DMS 273 (cell line): ENCODE measurements around the gene TSC22D1.
A peak's percentile ranks its signal among the peaks of the same experiment; 100 is the strongest.

Experiments
- DNase-seq: peaks from one replicate; lab custom pipeline; 2025; ENCODE audit not compliant: unreplicated experiment; lab: John Stamatoyannopoulos, UW

The TSC22D1 gene

DNA sequence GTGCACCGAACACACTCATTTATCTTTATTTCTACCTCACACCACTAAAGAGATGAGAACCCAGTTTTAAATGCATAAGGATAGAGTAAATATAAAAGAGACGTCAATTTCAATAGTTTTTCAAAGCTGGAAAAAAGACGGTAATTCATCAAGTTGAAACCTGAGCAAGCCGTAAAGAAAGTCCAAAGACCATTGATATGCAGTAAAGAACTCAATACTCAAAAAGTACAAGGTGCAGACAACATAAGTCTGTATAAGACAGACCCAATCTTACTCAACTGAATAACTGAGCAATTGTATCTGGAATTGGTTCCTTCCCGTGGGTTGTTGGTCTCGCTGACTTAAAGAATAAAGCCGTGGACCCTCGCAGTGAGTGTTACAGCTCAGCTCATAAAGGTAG, 120.4 kb downstream of the TSC22D1 start:
- DNase-seq = no peak

DNA sequence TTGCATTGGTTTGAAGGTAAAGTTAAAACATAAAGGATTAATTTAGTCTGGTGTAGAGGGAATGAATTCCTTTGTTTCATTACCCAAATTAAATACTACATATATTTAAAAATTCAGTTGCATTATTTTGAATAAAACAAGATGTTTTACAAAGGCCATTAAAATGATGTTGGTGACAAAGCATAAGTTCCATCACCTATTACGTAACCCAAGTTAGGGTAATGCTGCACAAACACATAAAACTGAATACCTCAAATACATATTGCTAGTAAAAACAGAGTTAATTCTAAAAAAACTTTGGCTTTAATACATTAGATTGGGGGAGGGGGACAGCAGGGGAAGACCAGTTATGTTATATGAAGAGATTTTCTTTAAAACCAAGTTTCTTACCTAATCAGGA, 122.2 kb downstream of the TSC22D1 start:
- no peak for DNase-seq

DNA sequence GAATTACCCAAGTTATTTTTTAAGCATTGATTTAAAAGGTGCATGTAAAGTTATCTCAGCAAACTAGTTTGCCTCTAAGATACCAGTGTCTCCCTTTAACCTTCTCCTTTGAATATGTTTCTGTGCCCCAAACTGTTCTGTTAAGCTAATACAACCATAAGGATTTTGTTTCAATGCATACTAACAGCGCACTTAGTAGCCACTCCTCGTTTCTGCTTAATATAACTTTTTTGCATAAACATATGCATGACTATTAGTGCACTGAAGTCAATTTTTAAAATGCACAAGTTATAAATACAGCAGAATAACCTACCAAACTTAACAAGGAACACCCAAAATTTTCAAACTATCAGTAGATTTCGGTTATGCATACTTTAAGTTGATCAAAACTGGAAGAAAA, 123.1 kb downstream of the TSC22D1 start:
- DNase-seq = no peak

DNA sequence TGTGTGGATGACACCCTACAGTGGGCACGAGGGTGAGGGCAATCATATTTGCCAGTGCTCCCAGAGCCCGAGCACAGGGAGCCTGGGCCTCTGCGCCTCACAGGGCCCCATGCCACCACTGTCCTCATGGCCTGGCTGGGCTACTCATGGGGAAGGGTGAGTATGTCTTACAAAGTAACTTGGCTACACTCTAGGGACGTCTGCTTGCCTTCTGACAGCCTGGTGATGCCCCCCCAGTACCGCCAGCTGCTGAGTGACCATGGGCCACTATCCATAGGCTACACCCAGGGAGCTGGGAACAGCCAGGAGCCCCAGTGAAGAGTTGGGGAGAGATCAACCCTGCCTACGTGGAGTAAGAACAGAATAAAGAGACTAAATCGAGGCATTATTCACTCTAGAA, 123.7 kb downstream of the TSC22D1 start:
- no peak for DNase-seq

DNA sequence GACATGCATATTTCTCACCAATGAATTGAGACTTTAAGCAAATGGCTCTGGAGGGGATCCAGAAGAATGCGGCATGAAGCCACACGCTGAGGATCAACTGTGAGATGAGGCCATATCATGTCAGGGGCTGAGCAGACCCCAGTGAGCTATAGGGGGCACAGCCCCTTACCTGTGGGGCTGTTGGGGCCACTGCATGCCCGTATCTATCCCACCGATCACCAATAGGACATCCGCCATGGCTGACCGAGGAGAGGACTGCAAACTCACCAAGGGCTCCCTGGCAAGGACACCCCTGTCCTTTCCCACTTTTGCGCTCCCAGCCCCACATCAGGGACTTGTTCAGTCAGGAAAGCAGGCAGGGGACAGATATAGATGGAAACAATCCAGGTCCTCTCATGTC, 124.5 kb downstream of the TSC22D1 start:
- no peak for DNase-seq

DNA sequence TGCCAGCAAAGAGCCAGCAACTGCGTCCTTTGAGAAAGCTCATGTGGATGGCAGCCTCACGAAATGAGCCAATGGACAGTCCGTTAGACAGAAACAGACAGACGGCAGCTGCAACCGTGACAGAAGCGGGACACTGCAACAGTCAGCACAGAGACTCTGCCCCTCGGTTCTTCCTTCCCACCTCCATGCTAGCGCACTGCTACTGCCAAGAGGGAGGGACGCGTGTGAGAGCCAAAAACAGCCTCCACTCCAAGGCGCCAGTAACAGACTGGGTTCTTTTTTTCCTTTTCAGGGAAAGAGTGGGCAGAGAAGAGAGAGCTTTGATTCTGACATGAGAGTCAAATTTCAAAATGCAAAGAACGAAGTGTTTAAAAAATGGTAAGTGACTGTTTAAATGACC, 125.0 kb downstream of the TSC22D1 start:
- DNase-seq = no peak

DNA sequence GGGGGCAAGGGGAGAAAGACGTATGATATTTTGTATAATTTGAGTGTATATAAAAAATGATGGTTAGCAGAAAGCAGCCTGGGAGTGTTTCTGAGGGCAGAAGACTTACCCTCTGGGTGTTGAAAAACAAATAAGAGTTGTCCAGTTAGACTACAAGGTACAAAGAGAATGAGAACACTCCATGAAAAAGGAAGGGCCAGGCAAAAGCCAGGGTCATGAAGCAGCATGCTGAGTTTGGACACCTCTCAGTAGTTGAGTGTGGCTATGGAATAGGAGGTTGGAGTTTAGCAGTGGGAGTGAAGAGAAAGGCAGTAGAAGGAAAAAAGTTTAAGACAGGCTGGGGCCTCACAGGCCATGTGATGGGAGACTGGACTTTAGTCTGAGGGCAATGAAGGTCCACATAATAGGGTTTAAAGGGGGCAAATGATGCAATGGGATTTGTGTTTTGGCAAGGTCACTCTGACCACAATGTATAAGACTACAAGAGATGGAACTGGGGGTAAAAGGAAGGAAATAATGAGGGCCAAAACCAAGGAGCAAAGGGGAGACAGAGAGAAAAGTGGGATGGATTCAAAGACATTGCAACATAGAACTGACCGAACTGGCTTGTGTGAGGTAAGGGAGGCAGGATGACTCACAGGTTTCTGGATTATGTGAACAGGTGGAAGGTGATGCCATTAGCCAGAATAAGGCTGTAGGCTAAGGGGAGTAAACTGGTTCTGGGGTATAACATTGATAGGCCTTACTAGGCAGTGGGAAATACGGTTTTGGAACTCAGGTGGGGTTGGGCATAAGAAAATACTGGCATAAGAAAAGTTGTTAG, 125.9 kb downstream of the TSC22D1 start:
- DNase-seq = no peak

DNA sequence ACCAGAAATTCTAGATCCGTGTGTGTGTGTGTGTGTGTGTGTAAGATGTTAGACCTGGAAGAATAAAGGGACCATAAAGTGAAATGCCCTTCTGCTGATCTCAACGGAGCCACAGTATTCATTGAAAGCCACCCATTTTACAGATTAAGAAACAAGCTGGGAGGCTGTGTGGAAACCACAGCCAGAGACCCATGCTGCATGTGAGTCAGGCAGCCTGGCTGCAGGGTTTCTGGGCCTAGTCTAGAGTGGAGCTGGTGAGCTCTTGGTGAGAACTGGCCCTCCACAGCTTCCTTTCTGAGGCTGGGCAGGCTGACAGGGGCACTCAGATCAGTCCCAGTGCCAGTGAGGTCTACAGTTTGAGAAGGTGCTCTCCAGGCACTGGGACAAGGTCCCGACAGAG, 127.3 kb downstream of the TSC22D1 start:
- no peak for DNase-seq

DNA sequence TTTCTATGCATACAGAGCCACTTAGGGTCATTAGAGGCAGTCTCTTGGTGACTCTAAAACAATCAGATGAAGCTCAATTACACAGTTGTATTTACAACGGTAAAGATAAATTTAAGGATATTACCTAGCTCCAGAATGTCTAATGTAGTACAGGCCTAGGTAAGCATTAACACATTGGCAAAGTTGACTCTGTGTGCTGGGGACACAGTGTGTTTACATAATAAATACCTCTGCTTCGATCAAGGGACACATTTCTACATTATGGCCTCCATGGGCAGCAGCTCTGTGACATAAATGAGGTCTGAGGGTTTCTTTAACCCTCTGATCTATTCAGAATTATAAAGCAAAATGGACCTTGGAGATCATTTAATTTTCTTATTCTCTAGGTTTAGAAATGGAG, 127.8 kb downstream of the TSC22D1 start:
- no peak for DNase-seq

DNA sequence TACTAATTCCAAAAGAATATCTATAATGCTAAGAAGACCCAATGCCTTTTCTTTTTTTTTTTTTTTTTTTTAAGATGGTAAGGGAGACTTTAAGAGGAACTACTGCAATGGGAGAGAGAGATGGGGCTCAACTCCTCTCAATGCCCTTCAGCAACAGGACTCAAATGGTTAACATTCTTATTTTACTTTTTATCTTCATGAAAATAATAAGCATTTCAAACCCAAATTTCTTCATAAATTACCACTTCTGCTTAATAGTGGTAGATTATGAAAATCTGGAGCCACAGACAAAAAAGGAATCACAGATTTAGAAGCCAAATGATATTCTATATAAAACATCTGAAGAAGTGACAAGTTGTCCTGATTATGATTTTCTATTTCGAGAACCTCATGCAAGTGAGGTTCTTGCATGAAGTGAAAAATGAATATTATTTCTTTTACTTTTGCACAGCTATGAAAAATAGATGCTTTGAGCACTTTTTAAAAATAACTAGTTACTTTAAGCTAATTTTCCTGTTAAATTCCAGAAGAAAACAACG, 128.3 kb downstream of the TSC22D1 start:
- no peak for DNase-seq

DNA sequence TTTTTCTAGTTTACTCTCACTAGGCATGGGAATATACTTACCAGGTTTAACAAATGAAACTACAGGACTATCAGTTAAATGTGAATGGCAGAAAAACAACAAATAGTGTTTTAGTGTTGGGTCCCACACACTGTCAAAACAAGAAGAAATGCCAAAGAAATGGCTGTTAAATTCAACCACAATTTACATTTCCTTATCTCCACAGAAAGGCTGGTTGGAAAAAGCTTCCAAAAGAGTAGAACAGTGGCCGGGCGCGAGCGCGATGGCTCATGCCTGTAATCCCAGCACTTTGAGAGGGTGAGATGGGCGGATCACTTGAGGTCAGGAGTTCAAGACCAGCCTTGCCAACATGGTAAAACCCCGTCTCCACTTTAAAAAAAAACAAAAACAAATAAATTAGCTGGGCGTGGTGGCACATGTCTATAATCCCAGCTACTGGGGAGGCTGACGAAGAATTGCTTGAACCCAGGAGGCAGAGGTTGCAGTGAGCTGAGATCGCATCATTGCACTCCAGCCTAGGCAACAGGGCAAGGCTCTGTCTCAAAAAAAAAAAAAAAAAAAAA, 136.0 kb downstream of the TSC22D1 start:
- no peak for DNase-seq

DNA sequence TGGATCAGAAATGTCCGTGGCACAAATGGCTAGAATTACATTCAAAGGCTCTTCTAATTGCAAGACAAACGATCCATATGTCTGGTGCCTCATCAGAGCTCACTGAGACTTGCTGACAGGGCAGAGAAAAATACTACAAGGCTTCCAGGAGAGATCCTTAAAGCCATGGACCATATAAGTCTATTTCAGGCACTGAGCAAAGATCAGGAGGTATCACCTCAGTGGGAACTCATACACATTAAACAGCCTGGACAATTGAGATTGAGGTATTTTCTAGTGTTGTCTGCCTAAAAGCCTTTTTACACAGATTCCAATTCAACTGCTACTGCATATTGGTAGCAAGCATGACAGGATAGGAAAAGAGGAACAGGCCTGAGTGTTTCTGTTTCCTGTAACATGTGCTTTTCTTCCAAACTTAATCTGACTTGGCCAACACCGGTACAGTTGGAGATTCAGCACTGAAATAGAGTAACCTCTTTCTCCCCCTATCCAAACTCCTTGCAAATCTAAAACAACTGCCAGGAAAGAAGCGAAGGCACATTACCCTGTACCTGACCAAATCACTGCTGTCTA, 136.6 kb downstream of the TSC22D1 start:
- peak; percentile 15 for DNase-seq

DNA sequence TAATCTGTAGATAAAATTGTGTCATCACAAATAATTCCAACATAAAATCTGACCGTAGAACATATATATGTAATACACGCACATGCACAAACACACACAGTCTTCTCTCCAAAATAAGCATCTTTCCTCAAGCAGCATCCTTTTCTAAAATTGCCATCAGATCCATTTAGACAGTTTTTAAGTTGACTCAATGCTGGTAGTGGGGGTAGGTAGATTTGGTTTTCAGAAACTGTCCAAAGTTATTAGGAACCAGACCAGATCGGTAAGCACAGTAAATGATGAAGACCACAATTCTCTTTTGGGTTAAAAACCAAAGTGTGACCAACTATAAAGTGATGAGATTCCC, 137.9 kb downstream of the TSC22D1 start:
- no peak for DNase-seq

DNA sequence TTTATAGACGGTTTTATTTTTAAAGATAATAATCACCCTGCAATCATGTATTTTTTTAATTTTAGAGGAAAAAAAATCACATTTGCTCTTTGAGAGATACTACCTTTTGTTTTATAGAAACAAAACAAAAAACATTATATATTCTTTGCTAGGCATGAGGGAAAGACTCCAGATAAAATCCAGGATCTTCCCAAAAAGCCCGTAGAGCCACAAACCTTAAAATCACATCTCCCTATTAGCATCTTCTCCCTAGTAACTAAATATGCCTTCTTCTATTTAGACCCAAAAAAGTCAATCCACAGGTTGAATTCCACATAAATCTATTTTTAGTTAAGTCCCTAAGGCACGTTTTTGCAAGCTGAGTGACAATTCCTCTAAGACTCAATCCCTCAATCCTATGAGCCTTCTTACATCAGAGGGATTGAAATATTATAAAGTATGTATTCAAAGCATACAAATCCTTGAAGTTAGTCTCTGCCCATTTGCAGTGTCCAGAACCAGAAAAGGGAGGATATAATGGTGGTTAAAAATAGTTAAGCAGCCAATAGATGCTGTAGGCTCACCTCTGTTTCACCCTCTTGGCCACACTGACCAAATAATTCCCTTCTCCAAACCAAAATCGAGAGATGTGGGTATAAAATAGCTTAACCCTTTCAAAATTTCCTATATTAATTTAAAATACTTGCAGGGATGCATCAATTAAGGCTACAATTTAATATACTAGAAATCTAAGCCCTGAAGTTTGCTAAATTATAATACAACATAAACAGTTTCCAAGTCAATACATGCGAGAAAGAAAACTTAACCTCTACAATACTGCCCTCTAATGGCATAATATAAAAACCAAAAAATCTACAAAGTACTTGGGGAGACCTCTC, 138.5 kb downstream of the TSC22D1 start:
- peak; percentile 66 for DNase-seq

DNA sequence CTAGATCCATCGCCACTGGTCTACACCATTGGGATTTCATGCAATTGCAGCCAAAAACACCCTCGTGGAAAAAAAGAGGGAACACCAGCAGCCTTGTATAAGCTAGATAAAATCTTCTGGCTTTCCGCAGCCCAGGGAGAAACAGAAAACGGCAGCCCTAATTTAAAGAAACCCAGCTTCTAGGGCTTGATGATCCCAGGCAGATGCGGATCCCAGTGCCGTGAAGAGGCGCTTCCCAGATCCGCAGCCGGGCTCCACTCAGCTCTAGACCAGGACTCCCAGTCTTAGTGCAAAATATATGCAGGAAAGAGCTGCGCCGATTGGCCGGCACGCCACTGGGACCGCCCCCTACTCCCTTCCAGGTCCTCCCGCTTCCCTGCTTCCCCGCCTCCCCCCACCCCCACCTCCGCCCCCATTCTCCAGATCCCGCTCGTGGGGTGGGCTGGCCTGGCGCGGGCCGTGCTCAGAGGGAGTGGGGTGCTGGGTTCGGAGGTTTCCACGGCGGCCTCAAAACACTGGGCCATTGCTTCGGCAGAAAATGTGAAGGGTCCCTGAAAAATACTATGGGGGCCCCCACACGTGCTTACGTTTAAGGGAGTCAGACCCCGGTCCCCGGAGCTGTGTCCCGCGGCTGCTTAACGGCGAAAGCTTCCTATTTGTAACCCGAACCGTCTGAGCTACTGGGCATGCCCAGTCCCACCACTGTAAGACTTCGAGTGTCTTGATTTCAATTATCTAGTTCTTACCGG, 139.4 kb downstream of the TSC22D1 start:
- DNase-seq = peak; percentile 94

DNA sequence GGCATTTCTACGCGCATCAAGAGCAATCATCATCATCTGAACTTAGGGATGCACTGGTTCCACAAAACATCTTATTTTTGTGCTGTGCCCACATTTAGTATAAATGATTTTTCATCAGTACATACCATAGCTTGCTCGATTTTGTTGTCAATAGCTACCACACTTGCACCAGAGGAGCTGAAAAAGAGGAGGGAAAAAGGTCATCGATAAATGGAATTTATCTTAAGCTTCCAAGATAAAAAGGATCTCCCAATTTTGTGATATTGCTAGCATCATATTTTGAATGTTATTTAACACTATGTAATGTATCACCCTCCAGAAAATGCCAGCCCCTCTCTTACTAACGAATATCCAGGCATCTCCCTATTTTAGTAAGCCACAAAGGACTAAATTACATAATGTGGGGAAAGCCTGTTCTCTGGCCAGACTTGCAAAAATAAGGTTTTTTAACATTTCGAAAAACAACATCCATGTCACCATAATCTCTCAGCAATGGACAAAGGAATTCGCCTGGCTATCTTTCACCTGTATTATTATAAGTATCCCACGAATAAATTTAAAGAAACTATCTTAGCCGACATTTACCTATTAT, 140.1 kb downstream of the TSC22D1 start:
- DNase-seq = no peak

DNA sequence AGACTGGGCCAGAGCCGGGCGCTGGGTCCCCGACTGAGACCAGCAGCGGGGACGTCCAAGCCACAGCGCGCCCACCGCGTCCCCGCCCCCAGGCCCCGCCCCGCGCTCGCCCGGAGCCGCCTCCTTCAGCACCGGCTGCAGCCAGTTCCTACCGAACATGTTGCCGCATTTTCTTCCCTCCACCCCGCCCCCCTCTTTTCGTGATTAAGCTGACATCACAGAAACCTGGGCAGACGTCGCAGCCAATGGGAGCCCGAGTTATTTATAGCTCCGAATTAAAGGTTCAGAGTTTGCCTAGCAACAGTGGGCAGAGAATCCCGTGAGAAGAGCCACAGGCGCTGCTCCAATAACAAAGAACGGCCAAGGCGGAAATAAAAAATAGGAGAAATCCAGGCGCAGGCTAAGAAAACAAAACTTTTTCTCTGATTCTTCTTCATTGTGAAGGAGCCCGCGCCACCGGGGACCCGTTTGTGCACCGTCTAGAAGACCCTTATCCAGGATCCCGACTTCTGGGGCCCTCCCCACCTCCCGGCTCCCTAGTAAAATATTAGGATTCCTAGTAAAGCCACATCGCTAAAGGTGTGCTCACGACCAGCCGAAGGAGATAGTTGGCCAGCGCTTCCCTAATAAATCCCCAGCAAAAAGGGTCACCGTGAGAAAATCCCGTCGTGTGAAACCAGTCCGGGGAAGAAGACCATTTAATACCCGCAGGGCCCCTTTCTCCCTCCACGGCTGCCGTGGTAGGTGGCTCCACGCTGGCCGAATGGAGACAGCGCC, 140.8 kb downstream of the TSC22D1 start:
- DNase-seq = peak; percentile 98

DNA sequence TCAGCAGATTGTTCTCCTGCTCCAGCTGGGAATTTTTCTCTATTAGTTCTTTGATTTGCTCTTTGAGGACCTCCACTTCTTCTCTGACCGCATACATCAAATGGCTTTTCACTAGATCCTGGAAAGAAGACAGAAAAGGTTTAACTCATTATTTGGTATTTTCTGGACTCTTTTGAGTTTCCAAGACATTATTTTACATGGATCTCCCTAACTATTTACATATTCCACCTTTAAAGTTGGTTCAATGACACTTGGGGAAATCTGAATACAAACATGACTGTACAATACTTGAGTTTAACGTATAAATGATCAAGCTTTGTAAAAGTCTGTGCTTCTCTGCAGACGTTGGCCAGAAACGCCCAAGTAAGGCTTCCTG, 141.4 kb downstream of the TSC22D1 start:
- DNase-seq = no peak

DNA sequence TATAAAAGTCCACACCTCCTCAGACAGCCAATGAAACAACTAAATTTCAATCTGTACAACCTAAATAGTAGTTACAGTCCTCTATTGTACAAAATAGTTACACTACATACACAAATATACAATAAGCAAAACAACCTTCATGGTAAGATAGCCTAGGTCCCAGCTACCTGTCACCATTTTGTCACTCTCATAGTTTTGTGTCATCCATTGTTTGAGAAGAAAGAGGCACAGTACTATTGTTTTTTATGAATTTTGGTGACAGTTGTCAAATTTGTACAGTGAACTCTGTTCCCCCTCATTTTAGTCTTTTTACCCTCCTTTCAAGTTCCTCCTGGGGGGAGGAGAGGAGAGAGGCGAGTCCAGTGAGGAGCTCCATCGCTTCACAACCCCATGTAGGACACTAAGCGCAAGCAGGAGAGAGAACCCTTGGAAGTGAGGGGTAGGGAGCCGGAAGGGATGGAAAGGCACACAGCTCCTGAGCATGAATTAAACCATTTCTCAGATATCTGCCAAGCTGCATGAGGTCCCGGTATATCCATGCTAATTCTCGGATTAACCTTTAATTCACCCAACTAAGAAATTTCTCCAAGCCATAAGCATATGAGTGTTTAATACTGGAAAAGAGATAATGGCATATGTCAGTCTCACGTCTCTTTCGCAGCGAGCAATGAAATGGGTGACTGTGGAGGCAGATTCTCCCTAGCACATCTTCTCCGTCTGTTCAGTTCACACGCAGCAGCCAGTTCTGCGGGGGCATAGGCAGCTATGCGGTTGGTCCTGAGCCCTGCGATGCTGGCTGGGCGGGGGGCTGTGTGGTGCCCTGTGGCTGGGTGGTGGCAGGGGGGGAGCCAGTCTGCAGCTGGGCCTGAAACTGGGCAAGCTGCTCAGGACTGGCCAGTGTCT, 142.0 kb downstream of the TSC22D1 start:
- DNase-seq = no peak
